H1 (cell line): ENCODE results near the gene PHACTR1. TPM values are rescaled to one million over a fixed set of nuclear protein-coding genes. Genes with fewer than 3 reads are reported as not detected.

ENCODE experiments used
- CEBPB ChIP-seq: IDR thresholded peaks from 2 replicates; pipeline ENCODE4 v1.6.1; 2012; ENCODE audit warnings: low read depth, low read length
- FOSL1 ChIP-seq: IDR thresholded peaks from 2 replicates; pipeline ENCODE4 v1.6.1; 2011; ENCODE audit warnings: mild to moderate bottlenecking, low read depth, low read length, moderate library complexity; ENCODE audit not compliant: insufficient read depth
- SIN3A ChIP-seq, 2 experiments: IDR thresholded peaks in 1 of 2; conservative IDR thresholded peaks in 1 of 2; 2 replicates each; pipeline ENCODE4 v1.6.1; 2011 to 2012; ENCODE audit warnings: low read length in 2 of 2, improper control_type of control experiment in 1 of 2, low read depth in 1 of 2, mild to moderate bottlenecking in 1 of 2
- TAF1 ChIP-seq: IDR thresholded peaks from 2 replicates; pipeline ENCODE4 v1.6.1; 2011; ENCODE audit warnings: mild to moderate bottlenecking, low read depth, low read length
- polyA plus RNA-seq, 7 experiments: library from polyadenylated mRNA; depleted of rRNA in 3 of 7; stranded (reverse) in 5 of 7; unstranded in 2 of 7; fragments of >200 nt in 5 of 7; fragments of 200-250 nt in 2 of 7; gene quantifications; 1 replicate in 5 of 7; 2 replicates in 1 of 7; 4 replicates in 1 of 7; pipeline versions ENCODE4 v1.2.1 to v1.2.3, GENCODE V29; 2011 to 2013; ENCODE audit warnings: missing spikeins in 2 of 7, mixed read lengths in 2 of 7
- total RNA-seq: library from RNA; stranded (reverse); fragmentation: NEBNext Ultra II Directional; extraction: Animal tissue kit (Norgen Biotek cat#: 25700); gene quantifications from 2 replicates; pipeline ENCODE4 v1.2.1, GENCODE V29; 2021

The PHACTR1 gene
- total and polyA plus RNA-seq, 2 of the 8 experiments (the other 6 are each of a cell fraction or from before 2014, with no cell fraction given) = 3.9 to 17.1 TPM

- TF ChIP-seq TAF1 = no peak
- TF ChIP-seq SIN3A (conservative IDR thresholded peaks at IDR 0.05 in 1 of 2, IDR thresholded peaks at IDR 0.05 in 1 of 2; ENCODE audit: low read depth in 1 of 2, low read length in 2 of 2) = no peak
- no peak for TF ChIP-seq CEBPB
- TF ChIP-seq FOSL1 = no peak
Measured at GRCh38 chr6:12937971-12938370, 221.4 kb downstream of the PHACTR1 start (continued).
